OCI-LY3 (cell line): ENCODE measurements around the gene CASK.
"Not testable (repeated sequence)": the region's sequence is repeated elsewhere in the genome, so short reads cannot be mapped to it uniquely, and the experiment has no call there.

Experiments
- H2AFZ ChIP-seq: fragments of 200-600, 300-600 bp; shearing (Covaris generic); 2 replicates; pipeline ENCODE4 v1.6.0; 2014; ENCODE audit warnings: antibody characterized with exemption, low read depth, low read length
- H3K27ac ChIP-seq: fragments of 200-600, 300-600 bp; sonication (generic); 2 replicates; pipeline ENCODE4 v1.5.1; 2014; ENCODE audit warnings: mild to moderate bottlenecking, low read length, moderate library complexity, mixed read lengths
- H3K27me3 ChIP-seq: fragments of 200-600, 300-600 bp; sonication (generic); 2 replicates; pipeline ENCODE4 v1.6.1; 2014; ENCODE audit warnings: low read depth, low read length, mixed read lengths
- H3K36me3 ChIP-seq: fragments of 200-600, 300-600 bp; sonication (generic); replicated peaks from 2 replicates; pipeline ENCODE3; 2014; ENCODE audit warnings: low read depth, low read length, mixed read lengths
- H3K4me1 ChIP-seq: fragments of 300-600, 200-600 bp; sonication (generic); 2 replicates; pipeline ENCODE4 v1.6.1; 2014; ENCODE audit warnings: low read length, mixed read lengths
- H3K4me2 ChIP-seq: fragments of 200-600, 300-600 bp; sonication (generic); 2 replicates; pipeline ENCODE4 v1.6.1; 2014; ENCODE audit warnings: low read length, mixed read lengths
- H3K4me3 ChIP-seq: fragments of 300-600, 200-600 bp; sonication (generic); 2 replicates; pipeline ENCODE4 v1.5.1; 2014; ENCODE audit warnings: antibody characterized with exemption, mild to moderate bottlenecking, low read length, moderate library complexity
- H3K79me2 ChIP-seq: fragments of 300-600, 200-600 bp; shearing (Covaris generic); 2 replicates; pipeline ENCODE4 v1.6.1; 2014; ENCODE audit warnings: mild to moderate bottlenecking, low read length, mixed read lengths
- H3K9ac ChIP-seq: fragments of 300-600, 200-600 bp; shearing (Covaris generic); 2 replicates; pipeline ENCODE4 v1.6.0; 2014; ENCODE audit warnings: mild to moderate bottlenecking, low read length, moderate library complexity
- H3K9me3 ChIP-seq: fragments of 200-600, 300-600 bp; shearing (Covaris generic); 2 replicates; pipeline ENCODE4 v1.6.1; 2014; ENCODE audit warnings: low read length, mixed read lengths; ENCODE audit not compliant: insufficient read depth
- H4K20me1 ChIP-seq: fragments of 200-600, 300-600 bp; sonication (generic); 2 replicates; pipeline ENCODE4 v1.6.1; 2016; ENCODE audit warnings: low read length, mixed read lengths; ENCODE audit not compliant: insufficient read depth
- CTCF ChIP-seq: fragments of 200-600, 300-600 bp; sonication (generic); IDR thresholded peaks from 2 replicates; pipeline ENCODE4 v1.5.1; 2014; ENCODE audit warnings: antibody characterized with exemption, low read length, low read depth
- EZH2phosphoT487 ChIP-seq: fragments of 200-600 bp; shearing (Covaris generic); IDR thresholded peaks from 2 replicates; pipeline ENCODE4 v1.6.1; 2018; ENCODE audit warnings: antibody characterized with exemption, mixed run types, low read depth

The CASK gene

GRCh38 chrX:41684138-41684537, 239.2 kb downstream of the CASK start:
- Histone ChIP-seq H3K79me2 (no peaks in the 10 kb centered on the region), H3K9ac (no peak overlapping the region), H3K4me3 (no peak overlapping the region), H3K27me3 (no peaks in the 10 kb centered on the region), H3K36me3 (no peaks in the 10 kb centered on the region), H2AFZ (no peak overlapping the region), H4K20me1 (peaks cover 8% of the 10 kb centered on the region), H3K4me2 (no peak overlapping the region), H3K9me3 (no peaks in the 10 kb centered on the region), H3K27ac (no peak overlapping the region), H3K4me1 (peaks cover 22% of the 10 kb centered on the region)
- TF ChIP-seq CTCF (no peak), EZH2phosphoT487 (no peak)

- Histone ChIP-seq H3K27me3 (no peaks in the 10 kb centered on the region), H3K4me2 (no peak overlapping the region), H3K4me1 (no peaks in the 10 kb centered on the region), H4K20me1 (peaks cover 9% of the 10 kb centered on the region; the same call in 1 of the 2 replicates), H3K27ac (no peak overlapping the region), H3K4me3 (no peak overlapping the region), H2AFZ (no peak overlapping the region), H3K9me3 (no peaks in the 10 kb centered on the region), H3K9ac (no peak overlapping the region), H3K36me3 (no peaks in the 10 kb centered on the region), H3K79me2 (no peaks in the 10 kb centered on the region)
- TF ChIP-seq CTCF = no peak
- TF ChIP-seq EZH2phosphoT487 = no peak
Observed at GRCh38 chrX:41677183-41678060, 245.9 kb downstream of the CASK start.

GRCh38 chrX:41676361-41676760, 247.0 kb downstream of the CASK start:
- peaks cover 14% of the 10 kb centered on the region; the same call in 1 of the 2 replicates for H4K20me1 ChIP-seq
- H3K4me2 ChIP-seq, H3K79me2 ChIP-seq, H3K4me3 ChIP-seq, H3K9ac ChIP-seq, H3K4me1 ChIP-seq, H2AFZ ChIP-seq, H3K36me3 ChIP-seq, H3K27ac ChIP-seq, H3K9me3 ChIP-seq, H3K27me3 ChIP-seq: not testable (repeated sequence)

- Histone ChIP-seq H3K4me2 (no peak overlapping the region), H3K9me3 (no peaks in the 10 kb centered on the region), H3K36me3 (peaks cover 7% of the 10 kb centered on the region), H3K9ac (no peak overlapping the region), H4K20me1 (peaks cover 23% of the 10 kb centered on the region), H2AFZ (no peak overlapping the region), H3K4me3 (no peak overlapping the region), H3K4me1 (peaks cover 27% of the 10 kb centered on the region), H3K27me3 (peaks cover 7% of the 10 kb centered on the region; the same call in 1 of the 2 replicates), H3K27ac (no peak overlapping the region), H3K79me2 (no peaks in the 10 kb centered on the region)
- TF ChIP-seq CTCF (no peak), EZH2phosphoT487 (no peak)
Observed at GRCh38 chrX:41672643-41673042, 250.7 kb downstream of the CASK start.
